ENCODE data around the gene CCNT1.
"Not testable (repeated sequence)": the region's sequence is repeated elsewhere in the genome, so short reads cannot be mapped to it uniquely, and the experiment has no call there.

CCNT1 gene

GRCh38 chr12:48716493-48717251, at the start of gene CCNT1:
TSS of gene CCNT1 (minus strand) at chr12:48716707. CDS start at chr12:48716675, 32 bp downstream.
- peak; percentile 100 for DNase-seq

DNA sequence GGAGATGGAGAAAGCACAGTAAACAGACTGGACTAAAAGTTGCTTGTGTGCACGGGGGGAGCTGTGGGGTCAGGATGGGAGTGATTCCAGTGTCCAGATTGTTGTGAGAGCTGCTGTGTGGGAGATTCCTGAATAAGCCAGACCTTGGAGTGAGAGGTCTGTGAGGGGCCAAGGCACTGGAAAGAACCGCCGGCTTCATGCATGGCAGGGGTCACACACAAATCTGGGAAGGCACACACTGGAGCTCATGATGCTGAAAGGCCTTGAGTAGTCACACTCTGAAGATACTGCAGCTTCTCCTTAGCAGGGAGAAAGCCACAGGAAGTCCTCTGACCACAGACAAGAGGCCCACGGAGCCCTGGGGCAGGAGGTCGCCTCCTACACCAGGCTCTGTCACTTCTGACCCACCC, 49.3 kb upstream of the CCNT1 start:
- DNase-seq: no peak

DNA sequence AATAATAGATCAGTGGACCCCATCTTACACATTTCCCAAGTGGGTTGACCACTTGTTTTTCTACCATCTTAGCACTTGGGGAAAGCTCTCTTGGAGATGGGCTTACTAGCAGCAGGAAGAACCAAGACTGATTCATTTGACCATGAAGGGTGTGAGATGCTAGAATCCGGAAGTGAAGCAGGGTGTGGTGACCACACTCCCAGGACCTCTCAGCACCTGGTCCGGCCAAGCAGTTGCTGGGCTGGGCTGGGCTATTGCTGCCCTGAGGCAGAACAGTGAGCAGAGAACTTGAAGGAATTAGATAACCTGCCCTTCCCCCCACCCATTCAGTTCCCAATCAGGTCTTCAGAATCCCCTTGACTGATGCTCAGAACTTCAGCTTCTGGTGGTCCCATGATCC, 48.0 kb upstream of the CCNT1 start:
- DNase-seq: no peak

GRCh38 chr12:48758737-48759136, 42.2 kb upstream of the CCNT1 start:
- DNase-seq: no peak

GRCh38 chr12:48758186-48758585, 41.7 kb upstream of the CCNT1 start:
- DNase-seq: no peak

- no peak for DNase-seq
Measured at GRCh38 chr12:48750769-48751356, 34.4 kb upstream of the CCNT1 start.

GRCh38 chr12:48750215-48750614, 33.7 kb upstream of the CCNT1 start:
- no peak for DNase-seq

GRCh38 chr12:48744251-48745008, 27.9 kb upstream of the CCNT1 start:
- no peak for DNase-seq

GRCh38 chr12:48739618-48740269, 23.2 kb upstream of the CCNT1 start:
- DNase-seq: no peak

DNA sequence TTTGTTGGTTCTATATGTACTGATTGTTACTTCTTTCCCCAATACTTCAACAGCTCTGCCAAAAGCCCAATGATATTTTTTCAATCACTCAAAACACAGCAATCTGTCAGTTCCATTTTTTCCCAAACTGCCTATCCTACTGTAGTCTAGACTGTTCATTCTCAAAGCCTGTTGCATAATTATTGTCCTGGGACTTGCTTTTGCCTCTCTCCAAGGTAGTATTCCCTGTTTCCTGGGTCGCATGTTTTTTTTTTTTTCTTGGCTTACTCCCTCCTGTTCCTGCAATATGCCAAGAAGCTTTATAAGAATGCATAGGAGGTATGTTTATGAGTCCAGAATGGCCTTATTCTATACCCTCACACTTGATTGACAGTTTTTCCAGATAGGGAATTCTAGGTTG, 19.9 kb upstream of the CCNT1 start:
- no peak for DNase-seq

- no peak for DNase-seq
Measured at GRCh38 chr12:48728807-48729206, 12.3 kb upstream of the CCNT1 start.

DNA sequence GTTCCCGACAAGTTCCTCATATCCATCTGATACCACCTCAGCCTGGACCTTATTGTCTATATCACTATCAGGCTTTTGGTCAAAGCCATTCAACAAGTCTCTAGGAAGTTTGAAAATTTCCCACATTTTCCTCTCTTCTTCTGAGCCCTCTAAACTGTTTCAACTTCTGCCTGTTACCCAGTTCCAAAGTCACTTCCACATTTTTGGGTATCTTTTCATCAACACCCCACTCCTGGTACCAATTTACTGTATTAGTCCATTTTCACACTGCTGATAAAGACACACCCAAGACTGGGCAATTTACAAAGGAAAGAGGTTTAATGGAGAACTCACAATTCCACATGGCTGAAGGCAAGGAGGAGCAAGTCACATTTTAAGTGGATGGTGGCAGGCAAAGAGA, 4.2 kb upstream of the CCNT1 start:
- not testable (repeated sequence) for DNase-seq

GRCh38 chr12:48720171-48720570, 3.7 kb upstream of the CCNT1 start:
- not testable (repeated sequence) for DNase-seq

DNA sequence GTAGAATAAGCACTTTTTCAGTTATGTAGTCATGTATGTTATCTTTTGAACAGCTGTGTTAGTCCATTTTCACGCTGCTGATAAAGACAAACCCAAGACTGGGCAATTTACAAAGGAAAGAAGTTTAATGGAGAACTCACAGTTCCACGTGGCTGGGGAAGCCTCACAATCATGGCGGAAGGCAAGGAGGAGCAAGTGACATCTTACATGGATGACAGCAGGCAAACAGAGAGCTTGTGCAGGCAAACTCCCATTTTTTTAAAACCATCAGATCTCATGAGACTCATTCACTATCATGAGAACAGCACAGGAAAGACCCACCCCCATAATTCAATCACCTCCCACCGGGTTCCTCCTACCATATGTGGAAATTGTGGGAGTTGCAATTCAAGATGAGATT, 2.5 kb upstream of the CCNT1 start:
- DNase-seq: peak; percentile 7

DNA sequence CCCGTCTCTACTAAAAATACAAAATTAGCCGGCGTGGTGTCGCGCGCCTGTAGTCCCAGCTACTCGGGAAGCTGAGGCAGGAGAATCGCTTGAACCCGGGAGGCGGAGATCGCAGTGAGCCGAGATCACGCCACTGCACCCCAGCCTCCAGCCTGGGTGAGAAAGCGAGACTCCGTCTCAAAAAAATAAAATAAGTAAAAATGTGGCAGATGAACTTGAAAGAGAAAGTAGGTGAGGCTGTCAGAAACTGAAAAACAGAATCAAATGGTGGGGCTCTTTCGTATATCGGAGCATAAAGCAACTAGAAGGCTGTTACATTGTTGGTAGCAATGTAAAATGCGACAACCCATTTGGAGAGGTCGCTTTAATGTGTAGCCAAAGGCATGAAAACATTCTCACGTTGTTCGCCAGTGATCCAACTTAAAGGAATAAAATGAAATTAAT, 767 bp upstream of the CCNT1 start:
- peak; percentile 36 for DNase-seq

DNA sequence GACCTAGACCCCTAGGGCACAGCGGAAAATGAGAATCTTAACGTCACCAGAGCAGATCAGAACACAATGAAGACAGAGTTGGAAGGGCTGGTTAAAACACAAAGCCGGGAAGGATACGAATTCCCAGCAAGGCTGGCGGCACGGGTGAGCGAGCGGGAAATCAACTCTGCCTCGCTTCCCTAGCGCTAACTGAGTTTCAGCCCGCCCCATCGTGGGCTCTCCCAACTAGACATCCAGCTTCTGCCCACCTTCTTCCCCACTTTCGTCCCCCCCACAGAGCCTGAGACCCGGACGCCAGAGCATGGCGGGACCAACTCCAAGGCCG, 377 bp downstream of the CCNT1 start:
- DNase-seq: no peak

- DNase-seq: peak; percentile 19
Measured at GRCh38 chr12:48712209-48712608, 4.3 kb downstream of the CCNT1 start.

DNA sequence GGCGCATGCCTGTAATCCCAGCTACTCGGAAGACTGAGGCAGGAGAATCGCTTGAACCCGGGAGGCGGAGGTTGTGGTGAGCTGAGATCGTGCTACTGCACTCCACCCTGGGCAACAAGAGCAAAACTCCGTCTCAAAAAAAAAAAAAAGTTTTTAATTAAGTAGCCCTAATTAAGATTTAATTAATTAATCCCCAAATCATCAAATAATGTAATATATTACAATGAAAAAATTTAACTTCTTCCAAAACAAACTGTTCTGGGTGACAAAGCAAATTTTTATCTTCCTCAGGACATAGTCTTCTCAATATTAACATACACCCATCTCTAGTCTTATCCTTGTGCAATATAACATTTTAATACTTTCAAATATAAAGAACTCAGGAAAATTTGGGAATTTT, 17.7 kb downstream of the CCNT1 start:
- not testable (repeated sequence) for DNase-seq

DNA sequence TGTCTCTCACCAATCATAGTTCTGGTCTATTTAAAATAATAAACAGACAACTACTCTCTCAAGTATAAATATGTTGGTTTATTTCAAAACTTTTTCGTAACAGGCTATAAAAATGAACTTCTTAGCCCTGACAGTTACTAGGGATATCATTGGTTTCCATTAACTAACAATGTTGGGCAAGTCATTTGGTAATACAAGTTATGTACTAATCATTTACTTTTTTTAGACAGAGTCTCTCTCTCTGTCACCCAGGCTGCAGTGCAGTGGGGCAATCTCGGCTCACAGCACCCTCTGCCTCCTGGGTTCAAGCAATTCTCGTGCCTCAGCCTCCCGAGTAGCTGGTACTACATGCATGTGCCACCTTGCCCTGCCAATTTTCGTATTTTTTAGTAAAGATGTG, 19.9 kb downstream of the CCNT1 start:
- no peak for DNase-seq

DNA sequence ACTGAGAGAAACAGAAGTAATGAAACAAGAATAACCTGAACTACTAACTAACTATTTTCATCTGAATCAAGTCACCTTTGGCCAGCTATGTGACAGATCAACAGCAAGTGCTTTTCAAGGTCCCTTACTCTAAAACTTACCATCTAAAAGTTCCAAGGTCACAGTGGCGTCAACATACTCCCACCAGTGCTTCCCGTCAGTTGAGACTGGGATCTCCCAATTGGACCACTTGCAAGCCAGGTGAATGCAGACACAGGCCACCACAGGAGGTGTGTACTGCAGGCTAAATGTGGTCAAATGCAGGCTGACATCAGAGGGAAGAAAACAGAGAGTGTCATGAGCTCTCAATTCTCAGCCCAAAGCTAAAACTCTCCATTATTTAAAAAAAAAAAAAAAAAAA, 20.6 kb downstream of the CCNT1 start:
- DNase-seq: no peak

- no peak for DNase-seq
Measured at GRCh38 chr12:48694038-48694437, 22.5 kb downstream of the CCNT1 start.

DNA sequence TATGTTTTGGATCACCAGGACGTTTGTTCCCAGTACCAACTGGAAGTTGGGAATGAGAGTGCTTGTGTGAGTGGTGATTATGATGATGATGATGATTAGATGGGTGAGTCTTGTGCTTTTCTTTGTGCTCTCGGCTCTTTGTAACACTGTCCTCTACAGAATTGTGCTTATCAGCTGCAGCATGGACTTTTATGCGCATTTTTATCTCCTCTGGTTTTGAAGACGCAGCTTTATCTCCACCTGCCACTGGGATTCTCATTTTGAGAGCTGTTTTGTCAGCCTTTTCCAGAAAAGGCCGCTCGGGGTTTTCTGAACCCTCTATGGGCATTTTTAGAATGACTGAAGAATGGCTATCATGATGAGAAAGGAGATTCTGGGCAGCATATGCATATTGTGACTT, 22.9 kb downstream of the CCNT1 start:
- DNase-seq: no peak

- DNase-seq: no peak
Measured at GRCh38 chr12:48691826-48692487, 24.6 kb downstream of the CCNT1 start.

All from islet precursor cell (in vitro differentiated cells).